GM19043 (cell line): ENCODE results near the gene NEURL1B.

Experiments used
- ATAC-seq: cut with Tn5 transposase; IDR thresholded peaks from one replicate; pipeline ENCODE4 v1.9.1; 2021; ENCODE audit warnings: low read depth; ENCODE audit not compliant: unreplicated experiment

The NEURL1B gene

DNA sequence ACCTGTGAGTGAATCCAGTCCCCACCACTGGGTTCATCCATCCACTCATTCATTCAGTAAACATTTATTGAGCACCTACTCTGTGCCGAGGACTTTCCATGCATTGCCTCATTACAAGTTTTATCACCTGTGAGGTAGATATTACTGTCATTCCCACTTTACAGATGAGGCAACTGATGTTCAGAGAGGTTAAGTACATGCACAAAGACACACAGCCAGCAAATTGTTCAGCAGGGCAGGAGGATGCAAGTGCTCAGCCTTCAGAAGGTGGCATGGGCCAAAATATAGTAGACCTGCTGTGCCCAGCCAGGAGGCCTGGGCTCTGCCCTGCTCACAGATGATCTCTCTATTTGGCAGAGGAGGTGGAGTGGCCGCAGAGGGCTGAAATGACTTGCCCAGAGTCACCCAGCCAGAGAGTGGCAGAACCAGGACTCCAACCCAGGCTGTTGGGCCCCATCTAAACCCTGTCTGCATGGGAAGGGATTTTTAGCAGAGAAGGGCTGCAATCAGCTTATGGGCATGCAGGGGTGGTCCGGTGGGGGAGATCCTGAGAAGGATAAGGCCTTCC, 7.6 kb upstream of the NEURL1B start:
- ATAC-seq: no peak

DNA sequence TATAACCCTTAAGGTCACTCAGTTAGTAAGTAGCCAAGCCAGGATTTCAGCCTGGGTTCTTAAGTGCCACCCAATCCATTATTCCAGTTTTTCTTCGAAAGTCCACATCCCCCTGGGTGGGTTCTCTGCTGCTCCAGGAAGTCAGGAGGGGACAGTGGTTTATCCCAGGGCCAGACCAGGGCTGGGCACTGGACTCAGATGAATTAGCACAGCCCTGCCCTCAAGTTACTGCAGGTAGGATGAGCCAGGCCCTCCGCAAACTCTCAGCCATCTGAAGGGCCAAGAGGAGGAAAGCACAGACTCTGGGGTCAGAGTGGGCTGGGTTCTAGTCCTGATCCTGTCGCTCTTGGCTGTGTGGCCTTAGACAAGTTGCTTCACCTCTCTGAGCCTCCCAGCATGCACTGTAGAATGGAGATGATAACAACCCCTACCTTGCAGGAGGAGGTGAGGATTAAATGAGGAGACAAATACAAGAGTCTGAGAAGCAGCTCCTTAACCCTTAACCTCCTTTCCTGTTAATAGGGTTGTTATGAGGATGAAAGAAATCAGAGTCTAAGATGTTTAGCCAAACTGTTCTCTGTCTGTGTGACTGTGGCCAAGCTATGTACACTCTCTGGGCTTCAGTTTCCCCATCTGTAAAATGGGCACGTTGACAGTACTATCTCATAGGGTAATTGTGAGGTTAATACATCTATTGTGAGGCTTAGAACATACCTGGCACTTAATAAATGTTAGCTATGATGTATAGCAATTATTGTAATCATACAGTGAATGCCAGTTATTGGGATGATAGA, 6.8 kb upstream of the NEURL1B start:
- ATAC-seq: no peak

DNA sequence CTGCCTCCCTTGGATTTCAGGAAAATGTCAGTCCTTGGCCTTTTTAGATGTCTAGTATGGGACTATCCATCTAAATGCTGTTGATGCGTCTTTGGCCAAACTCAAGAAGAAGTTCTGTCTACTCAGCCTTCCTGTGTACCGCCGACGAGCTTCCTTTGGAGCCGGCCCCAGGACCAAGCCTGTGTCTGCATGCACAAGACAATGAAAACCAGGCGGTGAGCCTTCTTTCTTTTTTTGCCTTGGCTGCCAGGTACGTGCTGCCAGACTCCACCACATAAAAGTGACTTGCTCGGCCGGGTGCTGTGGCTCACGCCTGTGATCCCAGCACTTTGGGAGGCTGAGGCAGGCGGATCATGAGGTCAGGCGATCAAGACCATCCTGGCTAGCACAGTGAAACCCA, 6.0 kb upstream of the NEURL1B start:
- no peak for ATAC-seq

DNA sequence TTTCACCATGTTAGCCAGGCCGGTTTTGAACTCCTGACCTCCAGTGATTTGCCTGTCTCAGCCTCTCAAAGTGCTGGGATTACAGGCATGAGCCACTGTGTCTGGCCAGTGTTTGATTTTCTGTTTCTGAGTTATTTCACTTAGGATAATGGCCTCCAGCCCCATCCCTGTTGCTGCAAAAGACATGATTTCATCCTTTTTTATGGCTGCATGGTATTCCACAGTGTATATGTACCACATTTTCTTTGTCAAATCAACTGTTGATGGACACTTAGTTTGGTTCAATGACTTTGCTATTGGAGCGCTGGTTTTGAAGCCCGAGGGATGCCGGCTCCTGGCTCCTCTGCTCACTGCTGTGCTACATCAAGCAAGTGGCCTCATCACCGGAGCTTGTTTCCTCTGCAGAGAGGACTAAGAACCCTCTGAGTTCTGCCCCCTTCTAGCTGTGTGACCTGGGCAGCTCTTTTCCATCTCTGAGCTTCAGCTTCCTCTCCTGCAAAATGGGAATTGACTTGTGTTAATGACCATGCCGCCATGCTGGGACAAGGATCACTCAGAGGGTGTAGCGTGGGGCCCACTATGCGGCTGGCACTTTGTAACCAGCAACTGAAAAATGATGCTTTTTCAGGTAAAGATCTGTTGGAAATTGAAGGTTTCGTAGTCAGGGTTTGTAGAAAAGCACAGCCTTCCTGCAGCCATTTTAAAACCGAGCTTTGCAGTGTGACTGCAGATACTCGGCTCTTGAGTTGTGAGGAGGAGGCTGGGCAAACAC, 4.6 kb upstream of the NEURL1B start:
- ATAC-seq: no peak

DNA sequence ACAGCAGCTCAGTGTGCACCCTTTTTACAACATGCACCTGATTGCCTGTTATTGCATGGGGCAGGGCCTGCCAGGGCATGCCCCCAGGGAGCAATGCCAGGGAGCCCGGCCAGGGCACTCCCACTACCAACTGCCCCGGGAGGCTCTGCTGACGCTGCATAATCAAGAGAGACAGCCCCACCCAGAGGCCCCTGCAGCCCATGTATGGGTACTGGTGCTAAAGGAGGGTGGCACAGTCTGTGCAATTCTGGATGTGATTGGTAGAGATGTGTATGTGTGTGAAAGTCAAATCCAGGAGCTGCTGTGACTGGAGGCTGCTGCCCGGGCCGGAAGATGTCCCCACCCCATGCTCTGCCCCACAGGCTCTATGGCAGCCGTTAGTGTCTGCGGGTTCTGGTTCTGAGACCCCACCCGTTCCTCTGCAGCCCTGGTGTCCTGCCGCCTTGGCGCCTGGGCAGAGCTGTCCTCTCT, 3.9 kb upstream of the NEURL1B start:
- ATAC-seq: no peak

DNA sequence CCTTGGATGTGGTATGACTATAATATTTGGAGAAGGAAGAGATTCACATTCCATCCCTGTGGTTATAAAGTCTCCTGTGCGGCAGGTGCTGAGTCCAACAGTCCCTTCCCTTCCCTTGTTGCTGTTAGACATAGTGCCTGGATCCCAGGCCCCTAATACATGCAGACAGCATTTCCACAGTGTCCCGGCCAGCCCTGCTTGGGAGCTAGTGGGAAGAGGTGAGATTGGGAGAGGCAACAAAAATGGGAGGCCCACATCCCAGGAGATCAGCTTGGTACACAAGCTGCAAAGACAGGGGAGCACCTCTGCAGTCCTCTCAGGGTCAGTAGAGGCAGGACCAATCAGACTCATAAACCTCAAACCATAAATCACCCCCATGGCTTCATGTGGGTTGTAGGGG, 3.3 kb upstream of the NEURL1B start:
- ATAC-seq: no peak

DNA sequence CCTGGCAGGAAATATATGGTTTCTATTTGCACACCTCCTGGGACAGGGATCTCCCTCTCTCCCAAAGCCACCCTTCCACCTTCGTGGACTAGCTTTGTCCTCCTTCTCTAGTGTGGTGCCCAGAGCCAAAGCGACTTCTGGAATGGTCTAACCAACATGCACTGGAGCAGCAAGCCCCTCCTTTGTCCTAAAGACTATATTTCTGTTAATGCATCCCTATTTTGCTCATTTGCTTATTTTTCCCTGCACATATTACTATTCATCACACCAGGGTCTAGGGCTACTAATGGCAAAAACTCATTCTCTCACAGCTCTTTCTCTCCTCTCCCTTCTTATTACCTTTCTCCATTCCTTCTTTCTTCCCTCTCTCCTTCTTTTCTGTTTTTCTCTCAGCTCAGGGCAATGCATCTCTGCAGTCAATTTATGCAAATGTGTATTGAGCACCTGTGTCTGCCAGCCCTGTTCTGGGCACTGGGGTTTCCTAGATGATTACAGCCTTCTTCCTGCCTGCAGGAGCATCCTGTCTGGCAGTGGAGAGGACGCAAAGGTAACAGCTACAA, 2.8 kb upstream of the NEURL1B start:
- no peak for ATAC-seq

DNA sequence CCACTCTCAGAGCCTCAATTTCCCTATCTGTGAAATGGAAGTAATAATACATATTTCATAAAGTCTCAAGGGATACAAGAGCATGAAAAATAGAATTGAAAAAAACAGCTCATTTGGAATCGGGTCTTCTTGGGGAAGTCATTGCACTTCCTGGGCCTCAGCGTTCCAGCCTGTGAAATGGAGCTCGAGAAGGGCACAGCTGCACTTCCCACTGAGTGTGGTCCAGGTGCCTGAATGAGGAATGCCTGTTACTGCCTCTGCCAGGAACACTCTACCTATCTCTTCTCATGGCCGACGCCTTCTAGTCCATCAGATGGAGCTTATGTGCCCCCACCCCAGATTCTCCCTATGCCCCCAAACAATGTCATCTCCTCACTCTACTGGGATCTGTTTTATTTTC, 924 bp upstream of the NEURL1B start:
- no peak for ATAC-seq

DNA sequence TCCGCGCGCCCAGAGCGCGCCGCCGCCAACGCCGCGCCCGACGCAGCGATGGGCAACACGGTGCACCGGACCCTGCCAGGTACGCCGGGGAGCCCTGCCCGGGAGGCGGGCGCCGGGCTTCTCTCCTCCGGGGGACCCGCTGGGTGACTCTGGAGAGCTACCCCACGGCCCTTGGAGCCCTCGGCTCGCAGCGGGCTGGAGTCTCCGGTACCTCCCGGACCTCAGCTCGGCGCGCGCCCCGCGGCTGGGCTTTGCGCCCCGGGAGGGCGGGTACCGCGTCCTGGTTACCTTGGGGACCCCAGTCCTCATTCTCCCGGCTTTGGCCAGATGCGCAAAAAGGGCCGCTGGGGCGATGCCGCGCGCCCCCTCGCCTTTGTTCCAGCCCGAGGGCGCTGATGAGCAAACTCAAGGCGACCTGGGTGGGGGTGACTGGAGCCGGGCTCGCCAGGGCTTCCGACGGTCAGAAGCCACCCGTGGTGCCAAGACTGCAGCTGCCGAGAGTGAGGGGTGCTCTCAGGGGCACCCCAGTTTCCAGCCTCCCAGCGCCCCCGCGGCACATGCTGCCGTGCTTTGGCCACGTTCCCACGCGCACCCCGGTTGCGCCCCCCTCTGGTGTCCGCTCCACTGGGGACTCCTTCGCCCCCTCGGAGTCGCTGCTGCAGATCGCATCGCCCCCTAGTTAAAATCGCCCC, 442 bp downstream of the NEURL1B start:
- no peak for ATAC-seq

DNA sequence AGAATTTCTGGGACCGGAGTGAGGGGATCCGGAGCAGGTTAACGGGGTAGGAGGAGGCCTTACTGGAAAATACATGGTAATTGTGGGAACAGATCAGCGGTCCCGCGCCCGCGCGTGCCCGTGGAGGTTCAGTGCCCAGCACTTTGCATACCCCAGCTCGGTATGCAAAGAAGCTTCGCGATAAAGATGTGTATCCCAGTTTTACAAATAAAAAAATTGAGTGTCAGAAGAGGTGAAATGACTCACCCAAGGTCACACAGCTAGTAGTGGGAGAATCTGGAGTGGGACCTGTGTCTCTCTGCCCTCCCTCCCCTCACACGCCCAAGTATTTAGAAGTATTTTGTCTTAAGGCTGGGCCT, 967 bp downstream of the NEURL1B start:
- ATAC-seq: no peak

DNA sequence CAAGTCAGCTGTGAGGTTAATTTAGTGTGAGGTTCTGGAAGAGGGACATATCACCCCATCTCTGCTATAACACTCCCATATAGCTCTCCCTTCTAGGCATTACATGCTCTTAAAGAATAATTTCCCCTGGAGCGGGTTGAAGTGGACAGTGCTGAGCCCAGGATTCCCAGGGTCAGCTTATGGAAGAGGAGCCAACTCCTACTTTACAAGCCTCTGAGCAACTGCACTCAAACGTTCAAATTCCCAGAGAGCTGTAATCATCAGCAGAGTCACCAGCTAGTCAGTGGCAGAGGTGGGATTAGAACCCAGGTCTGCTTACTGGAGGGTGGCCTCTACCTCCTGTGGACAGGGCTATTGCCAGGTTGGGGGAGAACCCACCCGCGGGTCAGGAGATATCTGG, 1.4 kb downstream of the NEURL1B start:
- ATAC-seq: no peak

DNA sequence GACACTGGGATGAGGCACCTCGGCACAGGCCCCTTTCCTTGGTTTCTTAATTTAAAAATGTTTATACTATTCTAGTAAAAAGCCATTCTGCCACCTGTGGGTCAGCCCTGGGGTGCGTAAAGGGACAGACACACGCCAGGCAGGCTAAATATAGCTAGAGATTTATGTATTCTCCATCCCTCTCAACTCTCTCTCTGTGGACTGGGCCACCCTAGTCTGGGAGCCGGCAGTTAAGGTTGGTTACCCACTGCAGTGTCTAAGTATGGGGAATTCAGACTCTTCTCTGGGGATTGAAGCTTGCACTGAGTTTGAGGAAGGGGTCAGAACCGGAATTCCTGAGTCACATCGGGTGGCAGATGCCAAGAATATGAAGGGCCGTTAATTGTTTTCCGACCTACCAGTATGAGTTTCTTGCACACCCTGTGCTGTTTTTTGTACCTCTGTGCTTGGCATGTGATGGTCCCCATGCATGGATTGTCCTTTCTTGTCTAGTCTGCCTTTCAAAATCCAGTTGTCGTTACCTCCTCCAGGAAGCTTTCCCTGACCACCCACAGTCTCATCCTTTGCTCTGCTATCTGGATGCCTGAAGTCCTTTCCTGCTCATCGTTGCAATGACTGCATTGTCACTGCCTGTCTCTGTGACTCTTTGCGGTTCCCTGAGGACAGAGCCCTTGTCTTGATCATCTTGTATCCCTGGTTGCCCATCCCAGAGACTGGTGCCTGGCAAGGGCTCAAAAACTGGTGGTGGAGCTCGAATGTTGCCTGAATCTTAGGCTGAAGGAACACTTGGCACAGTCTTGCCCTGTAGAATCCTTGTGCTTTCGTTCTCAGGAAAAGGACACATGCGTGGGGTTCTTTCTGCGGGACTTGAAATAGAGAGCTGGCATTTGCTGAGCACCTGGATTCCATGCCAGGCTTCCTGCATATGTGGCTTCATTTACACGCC, 2.1 kb downstream of the NEURL1B start:
- no peak for ATAC-seq

DNA sequence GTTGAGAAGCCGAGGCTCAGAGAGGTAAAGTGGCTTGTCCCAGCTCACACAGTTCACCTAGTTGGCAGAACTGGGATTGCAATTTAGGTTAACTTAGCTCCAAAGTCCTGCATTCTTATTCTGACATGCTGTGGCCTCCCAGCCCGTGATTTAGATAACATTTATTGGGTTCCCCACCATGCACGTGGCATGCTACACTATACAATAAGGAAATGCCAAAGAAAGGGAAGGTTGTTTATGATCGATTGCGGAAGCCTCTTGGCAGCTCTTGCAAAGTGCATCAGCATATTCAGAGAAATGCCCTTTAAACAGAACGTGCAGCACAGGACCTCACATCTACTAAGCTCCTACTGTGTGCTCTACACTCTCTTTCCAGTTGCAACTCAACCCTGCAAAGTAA, 3.2 kb downstream of the NEURL1B start:
- ATAC-seq: no peak

DNA sequence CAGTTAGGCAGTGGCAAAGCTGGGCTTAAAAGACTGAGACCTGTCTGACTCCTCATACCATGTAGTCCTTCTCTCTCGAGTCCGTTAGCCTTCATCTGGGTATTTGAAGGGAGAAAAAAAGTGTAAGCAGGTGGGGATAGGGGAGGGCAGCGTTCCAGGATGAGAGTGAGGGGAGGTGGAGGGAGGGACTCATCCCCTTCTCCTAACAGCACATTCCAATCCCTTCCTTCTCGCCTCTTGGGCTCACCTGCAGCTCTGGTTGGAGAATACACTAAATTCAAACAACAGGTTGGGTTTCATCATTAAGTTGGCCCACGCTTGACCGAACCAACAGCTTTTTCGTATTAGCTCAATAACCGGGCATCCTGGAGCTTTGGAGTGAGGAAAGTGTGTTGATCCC, 3.6 kb downstream of the NEURL1B start:
- ATAC-seq: no peak

DNA sequence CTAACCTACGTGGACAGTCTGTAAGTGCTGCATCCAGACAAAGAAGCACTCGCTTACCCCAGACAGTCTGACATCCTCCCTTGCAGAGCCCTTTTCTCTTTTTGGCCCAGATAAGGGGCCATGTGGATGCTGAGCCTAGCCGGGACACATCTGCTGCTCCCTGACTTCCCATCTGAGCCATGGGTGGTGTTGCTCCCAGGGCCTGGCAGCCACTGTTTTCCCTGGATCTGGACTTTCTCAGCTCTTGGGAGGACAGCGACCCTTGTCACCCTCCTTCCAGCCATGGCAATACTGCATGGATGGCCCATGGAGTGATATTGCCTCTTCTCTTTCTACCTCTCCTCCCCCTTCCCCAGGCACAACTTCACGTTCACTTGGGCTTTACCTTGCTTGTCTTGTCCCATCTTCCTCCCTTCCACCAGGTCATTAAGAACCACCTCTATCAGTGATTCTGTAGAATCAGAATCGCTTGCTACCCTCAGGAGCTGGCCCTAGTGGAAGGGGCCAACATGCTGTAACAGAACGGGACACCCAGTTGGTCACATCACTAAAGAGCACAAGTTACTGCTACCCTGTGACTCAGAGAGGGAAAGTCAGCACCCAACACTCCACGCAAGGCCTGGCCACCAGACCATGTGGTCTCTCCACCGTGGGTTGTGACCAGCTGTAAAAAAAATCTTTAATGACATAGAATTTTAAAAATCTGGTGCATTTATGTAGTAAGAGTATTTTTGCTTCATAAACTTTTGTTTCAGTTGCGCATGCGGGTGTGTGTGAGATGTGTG, 4.4 kb downstream of the NEURL1B start:
- ATAC-seq: no peak

DNA sequence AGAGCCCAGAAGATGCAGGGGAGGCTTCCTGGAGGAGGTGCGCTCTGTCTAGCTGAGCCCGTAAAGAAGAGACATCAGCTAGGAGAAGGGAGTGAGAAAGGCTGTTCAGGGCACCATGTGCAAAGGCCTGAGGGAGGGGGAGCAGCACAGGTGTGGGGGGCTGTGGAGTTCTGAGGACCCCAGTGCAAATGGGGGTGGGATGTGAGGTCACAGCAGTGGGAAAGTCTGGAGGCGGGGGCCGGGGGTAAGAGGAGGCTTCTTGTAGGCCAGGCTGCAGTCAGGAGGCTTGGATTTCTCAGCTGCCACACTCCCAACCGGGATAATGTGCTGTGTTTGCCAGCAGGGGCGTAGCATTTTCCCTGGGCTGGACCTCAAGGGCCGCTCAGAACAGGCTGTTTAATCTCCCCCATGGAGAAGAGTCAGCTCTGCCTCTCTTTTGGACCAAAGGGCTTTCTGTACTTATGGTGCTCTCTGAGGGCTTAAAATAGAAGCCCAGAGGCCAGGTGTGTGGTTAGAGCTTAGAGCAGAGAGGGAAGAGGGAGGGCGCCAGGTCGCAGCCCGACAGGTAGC, 5.7 kb downstream of the NEURL1B start:
- ATAC-seq: no peak

DNA sequence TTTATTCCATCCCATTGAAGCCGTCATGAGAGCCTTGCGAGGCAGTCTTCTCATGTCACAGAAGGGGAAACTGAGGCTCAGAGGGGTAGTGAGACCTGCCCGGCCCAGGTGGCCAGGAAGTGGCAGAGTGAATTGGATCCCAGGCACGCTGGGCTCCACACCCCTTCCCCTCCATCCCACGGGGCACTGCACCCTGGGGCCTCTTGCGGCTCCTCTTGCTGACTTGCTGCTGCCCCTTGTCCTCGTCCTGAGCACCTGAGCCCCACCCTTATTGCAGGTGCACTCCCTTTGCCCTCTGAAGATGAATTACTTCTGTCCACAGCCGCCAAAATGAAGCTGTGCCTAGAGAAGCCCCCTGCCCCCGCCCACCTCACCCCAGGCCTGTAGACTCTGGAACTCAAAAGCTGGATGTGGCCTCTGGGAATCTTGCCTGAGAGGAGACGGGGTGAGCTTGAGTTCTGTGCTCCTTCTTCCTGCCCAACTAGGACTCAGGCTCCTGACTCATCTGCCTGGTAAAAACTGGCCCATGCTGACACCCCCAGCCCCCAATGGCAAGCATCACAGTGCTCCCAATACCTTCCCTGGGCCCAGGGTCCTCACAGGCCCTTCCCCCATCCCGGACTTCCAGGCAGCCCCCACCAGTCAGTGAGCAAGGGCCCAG, 6.4 kb downstream of the NEURL1B start:
- ATAC-seq: no peak

DNA sequence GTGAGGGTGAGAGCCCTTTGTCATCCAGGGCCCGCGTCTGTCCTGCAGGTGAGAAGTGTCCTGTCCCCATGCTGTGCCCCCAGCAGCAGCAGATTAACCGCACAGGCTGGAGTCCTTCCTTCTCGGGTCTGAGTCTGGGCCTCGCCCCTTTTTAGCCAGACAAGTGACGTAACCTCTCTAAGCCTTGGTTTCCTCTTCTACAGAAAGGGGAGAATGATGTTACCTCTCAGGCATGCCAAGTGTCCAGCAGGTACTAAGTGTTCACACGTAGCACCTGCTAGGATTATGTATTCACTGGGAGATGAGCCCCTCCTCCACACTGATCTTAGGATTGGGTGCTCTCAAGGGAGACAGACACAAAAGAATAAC, 6.9 kb downstream of the NEURL1B start:
- ATAC-seq: no peak
